Measurements from ENCODE around the gene TLR7.
A peak's percentile ranks its signal among the peaks of the same experiment; 100 is the strongest.

TLR7 gene

GRCh38 chrX:12866451-12867377 lies at the start of gene TLR7:
Gene TLR7 (plus strand): TSS chrX:12867072. CDS start chrX:12867579, 507 bp downstream.
- no peak for TF ChIP-seq CTCF (IDR thresholded peaks at IDR 0.05; ENCODE audit: low read depth, low read length)
- DNase-seq (ENCODE audit: low read depth in 2 of 2), result no peak
- H3K4me3 ChIP-seq (replicated peaks in 1 of 2; ENCODE audit: low read depth in 2 of 2, low read length in 2 of 2), result no peak within 1 kb of the TSS

- DNase-seq (ENCODE audit: low read depth in 2 of 2), result no peak
- no peak for TF ChIP-seq CTCF (IDR thresholded peaks at IDR 0.05; ENCODE audit: low read depth, low read length)
- H3K4me3 ChIP-seq (replicated peaks in 1 of 2; ENCODE audit: low read depth in 2 of 2, low read length in 2 of 2), result no peak overlapping the region
Observed at GRCh38 chrX:12817528-12817927, 49.3 kb upstream of the TLR7 start.

GRCh38 chrX:12819222-12819621 lies 47.6 kb upstream of the TLR7 start:
- DNase-seq (ENCODE audit: low read depth in 2 of 2), result peak in 1 of 2 donors; percentile 3
- H3K4me3 ChIP-seq (replicated peaks in 1 of 2; ENCODE audit: low read depth in 2 of 2, low read length in 2 of 2), result no peak overlapping the region
- no peak for TF ChIP-seq CTCF (IDR thresholded peaks at IDR 0.05; ENCODE audit: low read depth, low read length)

GRCh38 chrX:12820737-12821136 lies 46.1 kb upstream of the TLR7 start:
- DNase-seq (ENCODE audit: low read depth in 2 of 2), result no peak
- no peak overlapping the region for H3K4me3 ChIP-seq (replicated peaks in 1 of 2; ENCODE audit: low read depth in 2 of 2, low read length in 2 of 2)
- no peak for TF ChIP-seq CTCF (IDR thresholded peaks at IDR 0.05; ENCODE audit: low read depth, low read length)

- H3K4me3 ChIP-seq (replicated peaks in 1 of 2; ENCODE audit: low read depth in 2 of 2, low read length in 2 of 2), result no peak overlapping the region
- no peak for TF ChIP-seq CTCF (IDR thresholded peaks at IDR 0.05; ENCODE audit: low read depth, low read length)
- no peak for DNase-seq (ENCODE audit: low read depth in 2 of 2)
Observed at GRCh38 chrX:12824944-12825343, 41.9 kb upstream of the TLR7 start.

GRCh38 chrX:12825801-12826200 lies 41.1 kb upstream of the TLR7 start:
- no peak overlapping the region for H3K4me3 ChIP-seq (replicated peaks in 1 of 2; ENCODE audit: low read depth in 2 of 2, low read length in 2 of 2)
- no peak for TF ChIP-seq CTCF (IDR thresholded peaks at IDR 0.05; ENCODE audit: low read depth, low read length)
- DNase-seq (ENCODE audit: low read depth in 2 of 2), result peak; percentile 1 to 15
